ENCODE results near the gene FAIM. TPM values are rescaled to one million over a fixed set of nuclear protein-coding genes. Genes with fewer than 3 reads are reported as not detected.
"Not testable (repeated sequence)": the region's sequence is repeated elsewhere in the genome, so short reads cannot be mapped to it uniquely, and the experiment has no call there.

Gene FAIM
- total and polyA plus RNA-seq, 2 of the 8 experiments (the other 6 are each of a cell fraction or from before 2014, with no cell fraction given) = 1.2 to 7.1 TPM

GRCh38 chr3:138597186-138597976 is 11.2 kb upstream of the FAIM start:
- CTCF ChIA-PET (ENCODE audit: partially characterized antibody) = interaction anchor here (0.6 to 1.4 kb wide), 2 partner anchors 61 to 326 kb away, joined by 3 to 5 read pairs; no protein-coding TSS in a partner anchor
- H3K23ac ChIP-seq (ENCODE audit: insufficient read length); H3K56ac ChIP-seq (replicated peaks; ENCODE audit: insufficient read length, low read depth, low read length); H3K27me3 ChIP-seq (replicated peaks in 1 of 4; ENCODE audit: control insufficient read depth in 3 of 4, extremely low read depth in 1 of 4, insufficient read depth in 3 of 4, low read length in 3 of 4); H2AK5ac ChIP-seq (ENCODE audit: low read depth, low read length); H3K4me2 ChIP-seq (ENCODE audit: insufficient read depth in 1 of 2, low read depth in 2 of 2, low read length in 2 of 2); H3K4me1 ChIP-seq (replicated peaks in 1 of 4; ENCODE audit: control insufficient read depth in 3 of 4, insufficient read depth in 4 of 4, low read length in 3 of 4); H3K79me1 ChIP-seq (ENCODE audit: low read depth, low read length); H3K14ac ChIP-seq (ENCODE audit: insufficient read length); H3K4me3 ChIP-seq (ENCODE audit: extremely low read depth in 1 of 4, insufficient read depth in 2 of 4, low read depth in 3 of 4, low read length in 4 of 4); H3K27ac ChIP-seq (ENCODE audit: low read depth, low read length); FAIRE-seq; H4K20me1 ChIP-seq (replicated peaks in 1 of 2; ENCODE audit: control insufficient read depth in 1 of 2, insufficient read depth in 2 of 2, low read length in 2 of 2); H3K79me2 ChIP-seq (ENCODE audit: control insufficient read depth in 1 of 2, insufficient read depth in 2 of 2, low read length in 2 of 2); H2AFZ ChIP-seq (ENCODE audit: low read length); H2BK120ac ChIP-seq (replicated peaks; ENCODE audit: low read depth, low read length); H3K4ac ChIP-seq (replicated peaks; ENCODE audit: insufficient read length, low read depth, low read length); H4K91ac ChIP-seq (replicated peaks; ENCODE audit: insufficient read length, low read length); H3K23me2 ChIP-seq (ENCODE audit: low read depth, low read length); H2BK5ac ChIP-seq (ENCODE audit: low read depth, low read length); H4K8ac ChIP-seq (ENCODE audit: extremely low read depth, insufficient read depth, low read length); H3K36me3 ChIP-seq (ENCODE audit: control insufficient read depth in 2 of 4, insufficient read depth in 4 of 4, low read length in 3 of 4); H2BK12ac ChIP-seq (ENCODE audit: low read depth, low read length); H2BK20ac ChIP-seq (ENCODE audit: low read length); H2BK15ac ChIP-seq (ENCODE audit: low read length); H3K9me3 ChIP-seq (ENCODE audit: insufficient read depth in 2 of 2, low read depth in 1 of 2, low read length in 1 of 2); H3K9ac ChIP-seq (replicated peaks in 1 of 4; ENCODE audit: extremely low read depth in 1 of 4, low read depth in 3 of 4, low read length in 3 of 4); DNase-seq (ENCODE audit: low read depth in 1 of 2, low spot score in 2 of 2); H3K18ac ChIP-seq (ENCODE audit: extremely low read depth, low read length); H4K5ac ChIP-seq (ENCODE audit: insufficient read length, low read depth, low read length): not testable (repeated sequence)
- WGBS, 2 experiments (ENCODE audit: extremely low coverage in 1 of 2, insufficient coverage in 1 of 2, insufficient read length in 1 of 2, insufficient replicate concordance in 2 of 2, low coverage in 1 of 2, low lambda C conversion rate in 2 of 2, missing lambda C conversion rate in 1 of 2) = 86% methylated on average over 6 of the region's 6 CpGs; no CpG with 5 or more reads in 1 of the 2 experiments
- POLR2A ChIA-PET (ENCODE audit: partially characterized antibody) = interaction anchor here (0.6 to 1.4 kb wide), 2 partner anchors 12 to 248 kb away, joined by 3 read pairs; no protein-coding TSS in a partner anchor
